ENCODE measurements around the gene NGB.

Gene NGB

GRCh38 chr14:77219591-77219990 lies 51.4 kb downstream of the NGB start:
- TF ChIP-seq CTCF (conservative IDR thresholded peaks at IDR 0.05; ENCODE audit: low read depth, low read length), result no peak
- H3K4me3 ChIP-seq (ENCODE audit: low read length), result no peak overlapping the region
- DNase-seq (ENCODE audit: low read depth), result no peak

- DNase-seq (ENCODE audit: low read depth), result no peak
- H3K4me3 ChIP-seq (ENCODE audit: low read length), result no peak overlapping the region
- TF ChIP-seq CTCF (conservative IDR thresholded peaks at IDR 0.05; ENCODE audit: low read depth, low read length), result no peak
Measured at GRCh38 chr14:77217551-77217950, 53.5 kb downstream of the NGB start.
